HUES64 (cell line): ENCODE data around the gene DNASE1L2.

ENCODE experiments used
- H3K27ac ChIP-seq: 2 replicates; pipeline ENCODE4 v1.7.0; 2013; ENCODE audit warnings: low read depth, low read length, inconsistent platforms
- H3K27me3 ChIP-seq: 2 replicates; pipeline ENCODE4 v1.6.1; 2013; ENCODE audit warnings: mild to moderate bottlenecking, low read length; ENCODE audit not compliant: insufficient read depth
- H3K36me3 ChIP-seq: 2 replicates; pipeline ENCODE4 v1.6.1; 2013; ENCODE audit warnings: mild to moderate bottlenecking, low read length; ENCODE audit not compliant: insufficient read depth
- H3K4me1 ChIP-seq: 2 replicates; pipeline ENCODE4 v1.6.1; 2013; ENCODE audit warnings: mild to moderate bottlenecking, low read length, moderate library complexity; ENCODE audit not compliant: insufficient read depth
- H3K4me3 ChIP-seq: 2 replicates; pipeline ENCODE4 v1.5.1; 2013; ENCODE audit warnings: mild to moderate bottlenecking, low read length, moderate library complexity
- H3K9ac ChIP-seq: 2 replicates; pipeline ENCODE4 v1.6.1; 2013; ENCODE audit warnings: mild to moderate bottlenecking, low read depth, low read length
- H3K9me3 ChIP-seq: 2 replicates; pipeline ENCODE4 v1.6.1; 2013; ENCODE audit warnings: low read depth, low read length; ENCODE audit not compliant: insufficient read depth
- WGBS: fragments of 150-250, 120-280 bp; methylation state at CpG from one replicate; pipeline ENCODE4 v1.1.7; 2013; ENCODE audit warnings: missing lambda C conversion rate; 5-methylcytosine and 5-hydroxymethylcytosine counted together

The DNASE1L2 gene

GRCh38 chr16:2228161-2228824 is 8.0 kb upstream of the DNASE1L2 start:
- Histone ChIP-seq H3K4me3 (no peak overlapping the region), H3K27me3 (no peaks in the 10 kb centered on the region), H3K36me3 (peaks cover 42% of the 10 kb centered on the region), H3K27ac (no peak overlapping the region), H3K9ac (no peak overlapping the region), H3K9me3 (no peaks in the 10 kb centered on the region), H3K4me1 (no peaks in the 10 kb centered on the region)
- WGBS, result 96% methylated on average over 25 of the region's 25 CpGs

DNA sequence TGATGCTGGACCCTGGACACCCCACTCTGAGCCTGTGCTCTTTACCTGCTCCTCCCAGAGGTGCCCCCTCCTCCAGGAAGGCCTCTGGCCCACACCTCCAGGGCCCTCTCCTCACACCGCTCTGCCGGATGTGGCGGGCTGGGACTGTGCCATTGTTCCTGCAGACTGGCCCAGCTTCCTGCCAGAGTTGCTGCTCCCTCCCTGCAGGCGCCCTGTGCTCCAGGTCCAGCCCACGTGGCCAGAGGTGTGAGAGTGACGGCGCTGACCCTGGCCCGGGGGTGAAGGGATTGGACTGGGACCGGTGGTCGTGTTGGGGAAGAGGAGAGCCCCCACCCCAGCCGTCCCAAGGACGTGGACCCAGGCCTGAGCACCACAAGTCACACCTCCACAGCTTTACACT is 7.2 kb upstream of the DNASE1L2 start:
- H3K9ac ChIP-seq, result no peak overlapping the region
- no peak overlapping the region for H3K4me3 ChIP-seq
- 96% methylated on average over 12 of the region's 12 CpGs for WGBS
- no peaks in the 10 kb centered on the region for H3K4me1 ChIP-seq
- H3K27ac ChIP-seq, result no peak overlapping the region
- H3K9me3 ChIP-seq, result no peaks in the 10 kb centered on the region
- peaks cover 49% of the 10 kb centered on the region for H3K36me3 ChIP-seq
- no peaks in the 10 kb centered on the region for H3K27me3 ChIP-seq

GRCh38 chr16:2229632-2230250 is 6.5 kb upstream of the DNASE1L2 start:
- 94% methylated on average over 23 of the region's 23 CpGs for WGBS
- no peaks in the 10 kb centered on the region for H3K4me1 ChIP-seq
- no peaks in the 10 kb centered on the region for H3K27me3 ChIP-seq
- no peak overlapping the region for H3K27ac ChIP-seq
- no peak overlapping the region for H3K9ac ChIP-seq
- no peak overlapping the region for H3K4me3 ChIP-seq
- H3K9me3 ChIP-seq, result no peaks in the 10 kb centered on the region
- H3K36me3 ChIP-seq, result peaks cover 53% of the 10 kb centered on the region

GRCh38 chr16:2230376-2230775 is 5.9 kb upstream of the DNASE1L2 start:
- Histone ChIP-seq H3K27me3 (no peaks in the 10 kb centered on the region), H3K9me3 (no peaks in the 10 kb centered on the region), H3K27ac (no peak overlapping the region), H3K4me3 (no peak overlapping the region), H3K4me1 (no peaks in the 10 kb centered on the region), H3K36me3 (peaks cover 57% of the 10 kb centered on the region), H3K9ac (no peak overlapping the region)
- 95% methylated on average over 13 of the region's 13 CpGs for WGBS

GRCh38 chr16:2231016-2231931 is 5.0 kb upstream of the DNASE1L2 start:
- no peaks in the 10 kb centered on the region for H3K9me3 ChIP-seq
- H3K36me3 ChIP-seq, result peaks cover 60% of the 10 kb centered on the region
- whole genome bisulfite sequencing, result 94% methylated on average over 29 of the region's 29 CpGs
- H3K27ac ChIP-seq, result no peak overlapping the region
- H3K4me3 ChIP-seq, result no peak overlapping the region
- H3K9ac ChIP-seq, result no peak overlapping the region
- peaks cover 6% of the 10 kb centered on the region for H3K27me3 ChIP-seq
- H3K4me1 ChIP-seq, result no peaks in the 10 kb centered on the region

- Histone ChIP-seq H3K27ac (no peak overlapping the region), H3K27me3 (peaks cover 17% of the 10 kb centered on the region), H3K4me3 (no peak overlapping the region), H3K4me1 (no peaks in the 10 kb centered on the region; the same call in 1 of the 2 replicates), H3K36me3 (peaks cover 56% of the 10 kb centered on the region), H3K9me3 (no peaks in the 10 kb centered on the region), H3K9ac (no peak overlapping the region)
- 92% methylated on average over 41 of the region's 41 CpGs for WGBS
Measured at GRCh38 chr16:2232094-2232990, 3.9 kb upstream of the DNASE1L2 start.

DNA sequence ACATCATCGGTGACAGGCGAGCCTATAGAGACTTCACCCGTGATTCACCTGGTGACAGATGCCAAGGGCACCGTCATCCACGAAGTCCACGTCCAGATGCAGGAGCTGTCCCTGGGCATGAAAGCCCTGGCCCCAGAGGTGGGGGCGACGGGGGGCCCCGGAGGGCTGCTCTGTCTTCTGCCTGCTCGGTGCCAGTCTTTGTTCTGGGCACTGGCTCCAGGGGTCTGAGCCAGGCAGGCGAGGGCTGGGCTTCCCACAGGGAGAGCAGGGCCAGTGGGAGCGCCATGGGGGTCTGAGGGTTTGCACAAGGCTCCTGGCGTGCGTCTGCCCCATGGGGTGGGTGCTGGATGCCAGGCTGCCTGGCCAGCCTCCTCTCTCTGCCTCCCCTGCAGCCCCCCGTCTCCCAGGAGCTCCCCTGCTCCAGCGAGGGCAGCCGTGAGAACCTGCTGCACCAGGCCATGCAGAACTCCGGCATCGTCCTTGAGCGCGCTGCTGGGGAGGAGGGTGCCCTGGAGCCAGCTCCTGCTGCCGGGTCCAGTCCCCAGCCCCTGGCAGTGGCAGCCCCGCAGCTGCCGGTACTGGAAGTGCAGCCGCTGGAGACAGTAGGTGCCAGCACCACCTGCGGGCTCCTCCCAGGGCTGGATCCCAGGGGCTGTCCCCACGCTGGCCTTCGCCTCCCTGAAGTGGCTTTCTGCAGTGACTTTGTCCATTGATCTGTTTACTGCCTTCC is 3.0 kb upstream of the DNASE1L2 start:
- no peaks in the 10 kb centered on the region for H3K9me3 ChIP-seq
- H3K27ac ChIP-seq, result no peak overlapping the region
- H3K36me3 ChIP-seq, result peaks cover 54% of the 10 kb centered on the region
- no peaks in the 10 kb centered on the region; the same call in 1 of the 2 replicates for H3K4me1 ChIP-seq
- no peak overlapping the region for H3K9ac ChIP-seq
- H3K27me3 ChIP-seq, result peaks cover 25% of the 10 kb centered on the region
- no peak overlapping the region for H3K4me3 ChIP-seq
- 95% methylated on average over 28 of the region's 28 CpGs for WGBS

DNA sequence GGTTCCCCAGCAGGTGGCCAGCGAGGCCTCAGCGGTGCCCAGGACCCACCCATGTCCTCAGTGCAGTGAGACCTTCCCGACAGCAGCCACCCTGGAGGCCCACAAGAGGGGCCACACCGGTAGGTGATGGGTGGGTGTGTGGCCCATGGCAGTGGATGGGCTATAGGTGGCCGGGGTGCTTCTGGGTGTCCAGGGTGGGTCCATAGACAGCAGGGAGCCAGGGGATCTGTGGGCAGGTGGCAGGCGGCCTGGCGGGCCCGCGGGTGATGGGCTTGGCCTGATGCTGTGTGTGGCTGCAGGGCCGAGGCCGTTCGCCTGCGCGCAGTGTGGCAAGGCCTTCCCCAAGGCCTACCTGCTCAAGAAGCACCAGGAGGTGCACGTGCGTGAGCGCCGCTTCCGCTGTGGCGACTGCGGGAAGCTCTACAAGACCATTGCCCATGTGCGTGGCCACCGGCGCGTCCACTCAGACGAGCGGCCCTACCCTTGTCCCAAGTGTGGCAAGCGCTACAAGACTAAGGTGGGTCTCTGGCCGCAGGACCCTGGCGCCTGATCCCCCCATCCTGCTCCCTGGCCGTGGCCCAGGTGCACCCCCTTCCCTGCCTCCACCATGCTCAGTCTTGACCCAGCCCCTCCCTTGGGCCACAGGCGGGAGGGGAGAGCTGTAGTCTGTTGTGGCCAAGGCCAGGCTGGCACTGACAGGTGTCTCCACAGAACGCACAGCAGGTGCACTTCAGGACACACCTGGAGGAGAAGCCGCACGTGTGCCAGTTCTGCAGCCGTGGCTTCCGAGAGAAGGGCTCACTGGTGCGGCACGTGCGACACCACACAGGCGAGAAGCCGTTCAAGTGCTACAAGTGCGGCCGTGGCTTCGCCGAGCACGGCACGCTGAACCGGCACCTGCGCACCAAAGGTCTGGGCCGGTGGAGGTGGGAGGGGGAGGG is 2.1 kb upstream of the DNASE1L2 start:
- H3K27me3 ChIP-seq, result peaks cover 29% of the 10 kb centered on the region
- peaks cover 50% of the 10 kb centered on the region for H3K36me3 ChIP-seq
- WGBS, result 96% methylated on average over 51 of the region's 51 CpGs
- H3K4me1 ChIP-seq, result no peaks in the 10 kb centered on the region; the same call in 1 of the 2 replicates
- no peak overlapping the region for H3K4me3 ChIP-seq
- no peaks in the 10 kb centered on the region for H3K9me3 ChIP-seq
- no peak overlapping the region for H3K27ac ChIP-seq
- H3K9ac ChIP-seq, result no peak overlapping the region

GRCh38 chr16:2234813-2235170 is 1.5 kb upstream of the DNASE1L2 start:
- Histone ChIP-seq H3K27me3 (peaks cover 29% of the 10 kb centered on the region), H3K36me3 (peaks cover 44% of the 10 kb centered on the region), H3K9me3 (no peaks in the 10 kb centered on the region), H3K9ac (no peak overlapping the region), H3K4me3 (no peak overlapping the region), H3K4me1 (no peaks in the 10 kb centered on the region; the same call in 1 of the 2 replicates), H3K27ac (no peak overlapping the region)
- 96% methylated on average over 18 of the region's 18 CpGs for WGBS
